Prostate gland (tissue), 2 donors: Measurements from ENCODE around the gene PCDHA7.

Experiments
- CTCF ChIP-seq, 4 experiments: fragments of 200-600 bp in 2 of 4; fragments of 450-650 bp in 2 of 4; sonication (generic) in 2 of 4; IDR thresholded peaks; 1 replicate in 3 of 4; 2 replicates in 1 of 4; pipeline ENCODE4 v1.5.1; 2016 to 2019; ENCODE audit warnings: antibody characterized with exemption in 4 of 4, mild to moderate bottlenecking in 2 of 4, moderate library complexity in 2 of 4
- POLR2A ChIP-seq: fragments of 450-650 bp; IDR thresholded peaks from one replicate; pipeline ENCODE4 v1.6.1; 2016; ENCODE audit warnings: antibody characterized with exemption, mild to moderate bottlenecking
- POLR2AphosphoS5 ChIP-seq: sonication (generic); formaldehyde crosslinking; IDR thresholded peaks from one replicate; pipeline ENCODE4 v1.6.1; 2017; ENCODE audit warnings: antibody characterized with exemption

GRCh38 chr5:140855772-140856674 lies 22.0 kb downstream of the PCDHA7 start, which contains the start of gene PCDHA10:
- TF ChIP-seq POLR2A (no peak), CTCF (IDR thresholded peaks at IDR 0.05) (peak in 1 of 4 experiments; percentile 29), POLR2AphosphoS5 (no peak)
